Left cardiac atrium (tissue), 4 donors: ENCODE results near the gene PFN4. TPM values are rescaled to one million over a fixed set of nuclear protein-coding genes. Genes with fewer than 3 reads are reported as not detected.

Source experiments
- ATAC-seq, 2 donors: fragments of 200-7000 bp; cut with Tn5 transposase; one replicate each; pipeline ENCODE4 v1.9.1; 2020; ENCODE audit warnings: mild to moderate bottlenecking in 2 of 2, moderate library complexity in 2 of 2
- DNase-seq: peaks from one replicate; pipeline ENCODE4 v3.0.0-alpha.2; 2020
- intact Hi-C, 2 donors: fragments of 100-400 bp; cut with DNase I; formaldehyde crosslinking; loops; one replicate each; pipeline versions ENCODE4 v1.14.1 to v1.15.1; 2022 to 2023
- total RNA-seq, 2 donors: library from RNA; stranded (reverse); fragmentation: NEBNext Ultra II Directional; extraction: Animal tissue kit (Norgen Biotek cat#: 25700); gene quantifications; one replicate each; pipeline ENCODE4 v1.2.1, GENCODE V29; 2021
- donor health status: DM: no; HTN: yes; CAD: no.
- donor health status: DM: no; HTN: yes; CAD: no; lungs with severe emphysema.
- donor health status: DM: yes; HTN: yes; CAD: no.
- donor health status: Dilated cardiomyopathy.

PFN4 gene
- total RNA-seq, 2 donors from 2014 or later: 0.52 to 1.1 TPM

DNA sequence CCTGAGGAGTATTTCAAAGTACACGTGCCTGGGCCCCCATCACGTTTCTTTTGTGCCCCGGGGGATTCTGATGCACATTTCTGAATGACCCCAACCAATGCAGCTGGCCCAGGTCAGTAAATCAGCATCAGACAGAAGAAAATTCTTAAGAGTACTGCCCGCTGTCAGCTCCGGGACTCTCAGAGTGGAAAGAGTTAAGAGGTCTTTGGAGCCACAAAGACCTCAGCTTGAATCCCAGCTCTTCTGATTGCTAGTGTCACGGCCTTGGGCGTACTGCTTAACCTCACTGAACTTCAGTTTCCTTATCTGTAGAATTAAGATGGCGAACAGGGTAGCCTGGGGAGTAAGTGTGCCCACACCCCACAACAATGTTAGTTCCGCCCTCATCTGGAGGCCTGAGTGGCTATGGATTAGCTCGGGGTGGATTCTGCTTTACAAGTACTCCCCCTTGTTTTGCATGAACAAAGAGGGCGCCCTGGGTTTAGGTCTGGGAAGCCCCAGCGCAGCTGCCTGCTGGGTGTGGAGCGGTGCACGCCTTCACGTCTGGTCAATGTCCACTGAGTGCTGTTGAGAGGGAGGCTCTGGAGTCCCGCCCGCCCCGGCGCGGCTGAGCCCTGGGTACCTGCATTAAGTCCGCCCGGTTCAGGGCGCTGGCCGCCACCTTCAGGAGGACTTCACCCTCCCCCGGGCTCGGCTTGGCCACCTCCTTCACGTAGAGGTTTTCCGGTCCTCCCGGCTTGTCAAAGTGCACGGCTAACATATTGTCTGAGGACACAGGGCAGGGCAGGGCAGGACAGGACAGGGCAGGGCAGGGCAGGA lies 39.4 kb downstream of the PFN4 start:
- intact Hi-C loops: loop anchor here in 1 of 2 donors (5.0 kb wide), 2 partner anchors 156 to 256 kb away; partner anchors contain the start of gene ATAD2B
- ATAC-seq (peak; percentile 63 to 75), DNase-seq (peak; percentile 74)

- intact Hi-C loops: loop anchor here in 1 of 2 donors (5.0 kb wide), 2 partner anchors 156 to 256 kb away; partner anchors contain the start of gene ATAD2B
- ATAC-seq: no peak
- peak; percentile 20 for DNase-seq
Measured at GRCh38 chr2:24082787-24083566, 40.2 kb downstream of the PFN4 start.

GRCh38 chr2:24080701-24081100 lies 42.4 kb downstream of the PFN4 start:
- ATAC-seq: no peak
- DNase-seq: no peak
- intact Hi-C loops: loop anchor here in 1 of 2 donors (5.0 kb wide), 2 partner anchors 153 to 253 kb away; partner anchors contain the start of gene ATAD2B

DNA sequence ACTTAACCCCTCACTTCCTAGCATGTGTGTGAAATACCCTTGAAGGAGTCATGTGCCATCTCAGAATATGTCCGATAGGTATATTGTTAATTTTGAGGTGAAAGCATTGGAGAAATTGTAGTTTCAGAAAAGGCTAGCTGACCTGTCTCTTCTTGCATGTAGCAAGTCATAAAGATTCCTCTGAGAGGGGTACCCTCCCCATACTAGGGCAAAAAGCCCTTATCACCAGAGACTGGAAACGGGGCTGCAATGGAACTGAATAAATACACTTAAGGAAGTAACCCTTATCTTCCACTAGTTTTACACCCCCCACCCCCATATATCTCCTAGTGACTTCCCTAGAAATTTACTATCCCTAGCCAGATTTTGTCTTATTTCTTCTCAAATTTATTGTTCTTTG lies 45.3 kb downstream of the PFN4 start:
- DNase-seq (no peak), ATAC-seq (no peak)
- intact Hi-C loops: loop anchor here in 1 of 2 donors (5.0 kb wide), 1 partner anchor 141 kb away; no protein-coding TSS in a partner anchor

- DNase-seq (peak; percentile 20), ATAC-seq (no peak)
- intact Hi-C loops: loop anchor here in 1 of 2 donors (5.0 kb wide), 1 partner anchor 140 kb away; no protein-coding TSS in a partner anchor
Measured at GRCh38 chr2:24077535-24077877, 45.6 kb downstream of the PFN4 start.

DNA sequence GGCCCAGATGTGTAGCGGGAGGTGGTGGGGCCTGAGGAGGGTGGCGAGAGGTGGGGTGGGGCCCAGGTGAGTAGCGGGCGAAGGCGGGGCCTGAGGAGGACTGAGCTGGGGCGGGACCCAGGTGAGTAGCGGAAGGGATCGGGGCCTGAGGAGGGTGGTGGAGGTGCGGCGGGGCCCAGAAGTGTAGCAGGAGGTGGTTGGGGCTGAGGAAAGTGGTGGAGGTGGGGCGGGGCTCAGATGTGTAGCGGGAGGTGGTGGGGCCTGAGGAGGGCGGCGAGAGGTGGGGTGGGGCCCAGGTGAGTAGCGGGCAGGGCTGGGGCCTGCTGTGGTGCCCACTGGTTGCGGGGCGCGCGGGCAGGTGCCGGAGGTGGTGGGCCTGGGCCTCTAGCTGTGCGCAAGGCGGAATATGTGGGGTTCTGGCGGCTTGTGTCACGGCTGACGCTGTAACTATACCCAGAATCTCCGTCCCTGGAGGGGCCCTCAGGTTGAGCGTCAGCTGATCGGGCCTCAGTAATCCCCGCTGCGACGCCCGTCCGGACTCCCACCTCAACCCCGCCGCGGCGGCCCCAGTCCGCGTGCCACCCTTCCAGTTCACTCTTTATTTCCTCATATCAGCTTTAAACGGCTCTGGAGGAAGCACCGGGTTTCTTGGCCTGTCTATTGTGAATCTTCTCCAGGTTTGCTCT lies 46.1 kb downstream of the PFN4 start:
- intact Hi-C loops: loop anchor here in 1 of 2 donors (5.0 kb wide), 1 partner anchor 140 kb away; no protein-coding TSS in a partner anchor
- ATAC-seq: peak; percentile 1 to 9
- no peak for DNase-seq

GRCh38 chr2:24075915-24076848 lies 47.0 kb downstream of the PFN4 start, which contains the start of gene SF3B6:
Gene SF3B6 (minus strand): TSS chr2:24076326. CDS start chr2:24076229, 97 bp downstream.
- intact Hi-C loops: loop anchor here in 1 of 2 donors (5.0 kb wide), 1 partner anchor 139 kb away; no protein-coding TSS in a partner anchor
- peak; percentile 96 to 97 for ATAC-seq

DNA sequence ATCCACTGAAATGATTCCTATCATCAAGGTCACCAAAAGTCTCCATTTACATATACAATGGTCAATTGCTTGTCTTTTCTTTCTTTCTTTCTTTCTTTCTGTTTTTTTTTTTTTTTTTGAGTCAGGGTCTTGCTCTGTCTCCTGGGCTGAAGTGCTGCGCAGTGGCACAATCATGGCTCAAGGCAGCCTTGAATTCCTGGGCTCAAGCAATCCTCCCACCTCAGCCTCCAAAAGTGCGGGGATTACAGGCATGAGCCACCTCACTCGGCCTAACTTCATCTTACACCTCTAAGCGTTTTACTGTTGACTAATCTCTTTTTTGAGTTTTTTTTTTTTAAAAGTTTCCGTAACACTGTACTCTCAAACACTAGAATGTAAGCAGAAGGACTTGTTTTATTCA lies 47.9 kb downstream of the PFN4 start:
- intact Hi-C loops: loop anchor here in 1 of 2 donors (5.0 kb wide), 1 partner anchor 138 kb away; no protein-coding TSS in a partner anchor
- DNase-seq: no peak
- ATAC-seq: no peak

More at GRCh38 chr2:24075915-24076848, 47.0 kb downstream of the PFN4 start, which contains the start of gene SF3B6:
- DNase-seq: peak; percentile 98

- DNase-seq (no peak), ATAC-seq (no peak)
- intact Hi-C loops: no loop called here
Measured at GRCh38 chr2:24073816-24074215, 49.3 kb downstream of the PFN4 start.

GRCh38 chr2:24072259-24072658 lies 50.9 kb downstream of the PFN4 start:
- no peak for DNase-seq
- ATAC-seq: no peak
- intact Hi-C loops: no loop called here

- DNase-seq (no peak), ATAC-seq (no peak)
- intact Hi-C loops: no loop called here
Measured at GRCh38 chr2:24065341-24065740, 57.8 kb downstream of the PFN4 start.

Other genes starting within 250 kb of the PFN4 start
- gene ATAD2B, start 196.2 kb downstream of the PFN4 start, total RNA-seq: 10 to 100 TPM in 1 of 2 donors, 1 to 10 TPM in 1; 6.5 to 12.1 TPM
- gene UBXN2A, start 182.9 kb downstream of the PFN4 start, total RNA-seq: 10 to 100 TPM; 21.3 to 23.7 TPM
- under 1 TPM; 0.39 to 0.41 TPM for gene MFSD2B, start 113.2 kb downstream of the PFN4 start, total RNA-seq
- 1 to 10 TPM; 5.5 to 6.6 TPM for gene WDCP, start 75.9 kb downstream of the PFN4 start, total RNA-seq
- 1 to 10 TPM; 4.6 to 5.3 TPM for gene FKBP1B, start 73.6 kb downstream of the PFN4 start, total RNA-seq
- 10 to 100 TPM; 49.4 to 56.7 TPM for gene SF3B6, start 47.0 kb downstream of the PFN4 start, total RNA-seq
- gene TP53I3, start 38.5 kb downstream of the PFN4 start, total RNA-seq: 10 to 100 TPM in 1 of 2 donors, 1 to 10 TPM in 1; 7.6 to 14.5 TPM
- gene FAM228B, start 135 bp upstream of the PFN4 start, total RNA-seq: 10 to 100 TPM; 37.0 to 45.2 TPM
- gene FAM228A, start 51.7 kb upstream of the PFN4 start, total RNA-seq: 1 to 10 TPM in 1 of 2 donors, under 1 TPM in 1; 0.77 to 1.2 TPM
- gene ITSN2, start 237.2 kb upstream of the PFN4 start, total RNA-seq: 10 to 100 TPM; 35.8 to 41.1 TPM